WTC11 (cell line): ENCODE results near the gene PLXDC2. TPM values are rescaled to one million over a fixed set of nuclear protein-coding genes. Genes with fewer than 3 reads are reported as not detected.

ENCODE experiments used
- ATAC-seq: fragments of 200-7000 bp; cut with Tn5 transposase; 2 replicates; pipeline ENCODE4 v1.10.0; 2021; ENCODE audit warnings: mild to moderate bottlenecking, moderate library complexity
- CTCF ChIA-PET: fragments of 300-600 bp; sonication (Branson Sonifier 250); formaldehyde crosslinking; loops from one replicate; lab custom pipeline; 2021; ENCODE audit warnings: antibody characterized with exemption; lab: Charles Lee
- POLR2A ChIA-PET: fragments of 350-600 bp; sonication (Branson Sonifier 250); formaldehyde crosslinking; loops from one replicate; lab custom pipeline; 2021; ENCODE audit warnings: antibody characterized with exemption; lab: Charles Lee
- DNase-seq: peaks from one replicate; pipeline ENCODE4 v3.0.0; 2021; ENCODE audit warnings: low spot score
- H3K27ac Mint-ChIP-seq: 2 replicates; pipeline ENCODE4 v1.8.0; 2021; ENCODE audit warnings: mixed read lengths
- H3K27me3 Mint-ChIP-seq: 2 replicates; pipeline ENCODE4 v1.8.0; 2021; ENCODE audit warnings: low read depth, mild to moderate bottlenecking, moderate library complexity, mixed read lengths
- H3K36me3 Mint-ChIP-seq: 2 replicates; pipeline ENCODE4 v1.8.0; 2021; ENCODE audit warnings: mixed read lengths
- H3K4me1 Mint-ChIP-seq: 2 replicates; pipeline ENCODE4 v1.8.0; 2022; ENCODE audit warnings: mixed read lengths
- H3K4me3 Mint-ChIP-seq: 2 replicates; pipeline ENCODE4 v1.8.0; 2021; ENCODE audit warnings: mild to moderate bottlenecking, moderate library complexity, mixed read lengths
- H3K9me3 Mint-ChIP-seq: 2 replicates; pipeline ENCODE4 v1.8.0; 2021; ENCODE audit warnings: mixed read lengths
- ARID4B ChIP-seq: sonication (generic); formaldehyde crosslinking; IDR thresholded peaks from 2 replicates; pipeline ENCODE4 v1.8.0; 2023; ENCODE audit warnings: missing genetic modification reagents, mild to moderate bottlenecking, borderline replicate concordance
- ATF1 ChIP-seq: sonication (generic); formaldehyde crosslinking; IDR thresholded peaks from 2 replicates; pipeline ENCODE4 v1.8.1; 2023; ENCODE audit warnings: mild to moderate bottlenecking, moderate library complexity, missing genetic modification reagents
- CBFB ChIP-seq: sonication (generic); formaldehyde crosslinking; IDR thresholded peaks from 2 replicates; pipeline ENCODE4 v1.8.1; 2022; ENCODE audit warnings: mild to moderate bottlenecking, low read depth, missing genetic modification reagents
- E2F1 ChIP-seq: sonication (generic); formaldehyde crosslinking; IDR thresholded peaks from 2 replicates; pipeline ENCODE4 v1.8.0; 2022; ENCODE audit warnings: mild to moderate bottlenecking, missing genetic modification reagents
- ERG ChIP-seq: fragments of 250-450 bp; sonication (Bioruptor Pico); IDR thresholded peaks from 2 replicates; pipeline ENCODE4 v1.8.0; 2021; ENCODE audit warnings: mild to moderate bottlenecking
- ESRRA ChIP-seq: sonication (generic); formaldehyde crosslinking; IDR thresholded peaks from 2 replicates; pipeline ENCODE4 v1.8.1; 2022; ENCODE audit warnings: mild to moderate bottlenecking, missing genetic modification reagents, borderline replicate concordance
- FOXP1 ChIP-seq: sonication (generic); formaldehyde crosslinking; IDR thresholded peaks from 2 replicates; pipeline ENCODE4 v1.8.0; 2022; ENCODE audit warnings: missing genetic modification reagents, mild to moderate bottlenecking, moderate library complexity, borderline replicate concordance
- GABPB1 ChIP-seq: sonication (generic); formaldehyde crosslinking; IDR thresholded peaks from 2 replicates; pipeline ENCODE4 v1.8.1; 2023; ENCODE audit warnings: mild to moderate bottlenecking, missing genetic modification reagents
- HMGA2 ChIP-seq: fragments of 250-450 bp; sonication (Bioruptor Pico); IDR thresholded peaks from 2 replicates; pipeline ENCODE4 v1.4.0; 2021; ENCODE audit warnings: mild to moderate bottlenecking, moderate library complexity
- MXD4 ChIP-seq: fragments of 250-450 bp; sonication (Bioruptor Pico); IDR thresholded peaks from 2 replicates; pipeline ENCODE4 v1.8.0; 2021; ENCODE audit warnings: mild to moderate bottlenecking, moderate library complexity, borderline replicate concordance
- PRDM15 ChIP-seq: sonication (generic); formaldehyde crosslinking; IDR thresholded peaks from 2 replicates; pipeline ENCODE4 v1.8.0; 2022; ENCODE audit warnings: missing genetic modification reagents
- PRRX2 ChIP-seq: fragments of 250-450 bp; sonication (Bioruptor Pico); IDR thresholded peaks from 2 replicates; pipeline ENCODE4 v1.8.0; 2021; ENCODE audit warnings: mild to moderate bottlenecking
- STAT6 ChIP-seq: sonication (generic); formaldehyde crosslinking; conservative IDR thresholded peaks from 2 replicates; pipeline ENCODE4 v1.8.1; 2023; ENCODE audit warnings: mild to moderate bottlenecking, low read depth, missing genetic modification reagents, moderate library complexity
- ZNF138 ChIP-seq: sonication (generic); formaldehyde crosslinking; conservative IDR thresholded peaks from 2 replicates; pipeline ENCODE4 v1.8.1; 2022; ENCODE audit warnings: mild to moderate bottlenecking, moderate library complexity, missing genetic modification reagents
- ZNF219 ChIP-seq: sonication (generic); formaldehyde crosslinking; IDR thresholded peaks from 2 replicates; pipeline ENCODE4 v1.8.0; 2023; ENCODE audit warnings: missing genetic modification reagents, mild to moderate bottlenecking, borderline replicate concordance
- ZNF423 ChIP-seq: fragments of 250-450 bp; sonication (Bioruptor Pico); IDR thresholded peaks from 2 replicates; pipeline ENCODE4 v2.1.2; 2022; ENCODE audit warnings: mild to moderate bottlenecking, moderate library complexity
- total RNA-seq: library from RNA; stranded (reverse); gene quantifications from 3 replicates; pipeline ENCODE4 v1.2.3, GENCODE V29; 2021

PLXDC2 gene
- total RNA-seq, 1 experiment from 2014 or later, result 31.7 TPM

- ATAC-seq (no peak), DNase-seq (no peak)
- ChIA-PET POLR2A (no interaction called here), CTCF (interaction anchor here (0.6 to 1.2 kb wide), 2 partner anchors 10 to 880 kb away, joined by 3 to 4 read pairs; no protein-coding TSS in a partner anchor)
- Mint-ChIP-seq H3K36me3 (peaks cover 4% of the 10 kb centered on the region; the same call in 1 of the 2 replicates), H3K27ac (no peak overlapping the region), H3K9me3 (peaks cover 5% of the 10 kb centered on the region; the same call in 1 of the 2 replicates), H3K4me3 (no peak overlapping the region), H3K4me1 (peaks cover 27% of the 10 kb centered on the region), H3K27me3 (no peaks in the 10 kb centered on the region)
- no peak for TF ChIP-seq PRDM15 (CRISPR knock-in tag)
- no peak for TF ChIP-seq STAT6 (CRISPR knock-in tag)
- TF ChIP-seq FOXP1 (CRISPR knock-in tag), result no peak
- TF ChIP-seq MXD4 (CRISPR knock-in tag), result no peak
- TF ChIP-seq E2F1, result no peak
- no peak for TF ChIP-seq HMGA2 (CRISPR knock-in tag)
- no peak for TF ChIP-seq CBFB (CRISPR knock-in tag)
- no peak for TF ChIP-seq GABPB1 (CRISPR knock-in tag)
- no peak for TF ChIP-seq PRRX2 (CRISPR knock-in tag)
- no peak for TF ChIP-seq ESRRA (CRISPR knock-in tag)
- no peak for TF ChIP-seq ZNF219 (CRISPR knock-in tag)
- no peak for TF ChIP-seq ATF1 (CRISPR knock-in tag)
- TF ChIP-seq ARID4B (CRISPR knock-in tag), result no peak
- no peak for TF ChIP-seq ERG (CRISPR knock-in tag)
- no peak for TF ChIP-seq ZNF138 (CRISPR knock-in tag)
- TF ChIP-seq ZNF423 (CRISPR knock-in tag), result no peak
Observed at GRCh38 chr10:19974138-19974537, 157.9 kb downstream of the PLXDC2 start.
